Activated T-cell treated with anti-CD3 and anti-CD28 coated beads, Interleukin-2, amount 50 U/mL, for 24 hours (primary cell): ENCODE results near the gene ZNF75A.
"Not testable (repeated sequence)": the region's sequence is repeated elsewhere in the genome, so short reads cannot be mapped to it uniquely, and the experiment has no call there.

Experiments used
- DNase-seq: peaks from one replicate; pipeline ENCODE4 v3.0.0-alpha.2; 2020
- H3K27ac Mint-ChIP-seq: 2 replicates; pipeline ENCODE4 v1.8.0; 2020; ENCODE audit warnings: mild to moderate bottlenecking, mixed read lengths
- H3K27me3 Mint-ChIP-seq: 2 replicates; pipeline ENCODE4 v1.8.0; 2020; ENCODE audit warnings: mixed read lengths
- H3K36me3 Mint-ChIP-seq: 2 replicates; pipeline ENCODE4 v1.8.0; 2020; ENCODE audit warnings: low read depth, mixed read lengths
- H3K4me1 Mint-ChIP-seq: 2 replicates; pipeline ENCODE4 v1.8.0; 2020; ENCODE audit warnings: low read depth, mixed read lengths
- H3K4me3 Mint-ChIP-seq: 2 replicates; pipeline ENCODE4 v1.8.0; 2020; ENCODE audit warnings: mild to moderate bottlenecking, moderate library complexity, mixed read lengths
- H3K9me3 Mint-ChIP-seq: 2 replicates; pipeline ENCODE4 v1.8.0; 2020; ENCODE audit warnings: mixed read lengths

Gene ZNF75A

DNA sequence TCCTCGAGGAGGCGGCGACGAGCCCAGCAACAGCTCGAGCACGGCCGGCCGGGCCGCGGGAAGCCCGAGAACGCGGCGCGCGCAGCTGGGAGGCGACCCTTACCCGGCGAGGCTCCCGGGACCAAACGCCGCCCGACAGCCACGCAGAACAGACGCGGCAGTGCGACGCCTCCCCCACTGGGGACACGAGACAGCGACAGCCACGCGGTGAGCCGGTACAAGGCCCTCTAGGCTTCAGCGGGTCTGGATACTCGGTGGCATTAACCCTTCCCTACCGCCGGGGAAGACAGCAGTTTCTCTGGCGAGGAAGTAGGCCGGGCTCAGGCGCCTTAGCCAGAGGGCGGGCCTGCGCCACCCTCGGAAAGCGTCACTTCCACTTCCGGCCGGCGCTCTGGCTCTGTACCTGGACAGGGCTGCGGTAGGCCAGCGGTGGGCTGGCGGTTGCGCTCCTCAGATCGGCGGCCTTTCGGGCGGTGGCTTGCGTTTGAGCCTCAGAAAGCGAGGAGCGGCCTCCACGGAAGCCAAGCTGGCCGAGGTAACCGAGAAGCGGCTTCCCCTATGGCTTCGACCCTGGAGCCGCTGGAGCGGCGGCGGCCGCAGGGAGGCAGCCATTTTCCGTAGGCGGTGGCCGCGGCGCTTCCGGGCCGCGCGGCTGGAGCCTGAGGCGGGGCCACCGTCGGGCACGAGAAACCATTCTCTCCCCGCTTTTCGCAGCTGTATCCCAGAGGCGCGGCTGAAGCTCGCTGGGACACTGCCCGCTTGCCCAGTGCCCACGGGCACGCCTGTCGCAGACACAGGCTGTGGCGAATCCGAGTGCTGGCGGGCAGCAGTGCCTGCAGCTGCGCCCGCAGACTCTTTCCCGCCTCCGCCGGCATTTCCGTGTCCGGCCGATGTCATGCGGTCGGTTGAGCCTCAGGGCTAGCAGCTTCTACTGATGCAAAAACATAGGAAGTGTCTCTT lies at the start of gene ZNF75A, which contains the start of gene TIGD7:
ZNF75A (plus strand) TSS at position 389 of the 960 bp plus-strand sequence. CDS start 2,932 bp downstream, outside the sequence.
TIGD7 (minus strand) TSS at position 322 of the 960 bp plus-strand sequence. CDS start 4,816 bp downstream, outside the sequence.
- Mint-ChIP-seq H3K9me3 (peaks cover 42% of the 10 kb centered on the region), H3K27ac (peak within 1 kb of the TSS; percentile 88), H3K4me3 (peak within 1 kb of the TSS; percentile 82), H3K4me1 (peaks cover 22% of the 10 kb centered on the region), H3K36me3 (peaks cover 97% of the 10 kb centered on the region), H3K27me3 (no peaks in the 10 kb centered on the region)
- peak; percentile 89 for DNase-seq

DNA sequence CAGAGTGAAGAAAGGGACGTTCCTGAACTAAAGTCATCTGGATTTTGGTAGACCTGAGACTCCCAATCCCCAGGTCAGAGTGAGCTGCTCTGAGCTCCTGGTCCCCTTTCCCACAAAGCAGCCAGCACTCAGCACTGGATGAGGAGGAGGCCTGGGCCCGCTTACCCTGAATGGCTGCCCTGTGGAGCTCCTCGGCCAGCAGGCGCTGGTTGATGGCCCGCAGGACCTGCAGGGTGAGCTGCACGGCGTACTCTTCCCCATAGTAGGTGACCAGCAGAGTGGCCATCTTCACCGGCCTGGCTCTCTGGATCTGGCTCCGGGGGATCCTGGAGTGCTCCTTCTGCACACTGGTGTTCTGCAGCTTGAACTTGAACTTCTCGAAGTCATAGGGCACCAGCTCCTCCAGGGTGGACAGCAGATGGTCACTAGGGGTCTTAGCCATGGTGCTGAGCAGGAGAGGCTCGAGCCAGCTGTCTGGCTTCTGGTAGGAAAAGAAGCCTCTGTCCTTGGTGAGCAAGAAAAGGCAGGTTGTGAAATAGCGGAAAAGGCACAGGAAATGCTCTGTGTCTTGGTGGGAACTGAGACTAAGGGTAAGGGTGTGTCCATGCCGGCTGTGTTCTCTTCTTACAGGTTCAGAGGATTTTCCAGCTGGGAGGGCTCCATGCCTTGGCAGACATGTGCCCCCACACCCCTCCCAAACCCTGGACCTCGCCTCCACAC lies 49.0 kb upstream of the ZNF75A start, which contains the start of gene MEFV:
MEFV (minus strand) TSS at position 488 of the 720 bp plus-strand sequence; CDS start at position 442, 46 bp downstream.
- Mint-ChIP-seq H3K36me3 (no peaks in the 10 kb centered on the region), H3K4me1 (no peaks in the 10 kb centered on the region), H3K9me3 (no peaks in the 10 kb centered on the region), H3K27ac (no peak within 1 kb of the TSS), H3K4me3 (no peak within 1 kb of the TSS), H3K27me3 (peaks cover 3% of the 10 kb centered on the region)
- DNase-seq: no peak

DNA sequence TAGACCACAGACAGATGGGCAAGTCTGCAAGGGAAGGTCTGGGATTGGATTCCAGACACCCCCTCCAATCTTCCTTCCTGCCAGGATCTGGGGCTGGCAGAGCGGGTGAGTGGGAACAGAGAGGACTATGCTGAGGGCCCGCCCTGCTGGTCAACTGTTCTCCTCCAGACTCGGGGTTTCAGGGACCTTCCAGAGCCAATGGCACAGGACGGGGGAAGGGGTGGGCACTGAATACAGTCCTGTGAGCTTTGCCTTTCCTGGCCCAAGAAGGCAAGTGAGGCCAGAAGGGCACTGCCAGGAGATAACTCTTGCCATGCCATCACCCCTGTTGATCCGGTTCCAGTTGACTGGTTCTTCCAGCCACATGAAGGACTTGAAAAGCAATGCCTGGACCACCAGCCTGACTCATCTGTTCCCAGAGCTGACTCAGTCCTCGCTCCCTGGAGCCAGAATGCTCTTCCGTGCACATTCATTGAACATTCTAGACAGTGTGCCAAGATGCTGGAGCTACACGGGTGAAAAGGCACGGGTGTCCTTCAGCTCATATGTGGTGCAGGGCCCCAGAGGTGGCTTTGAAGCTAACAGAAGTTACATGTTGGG lies 48.3 kb upstream of the ZNF75A start:
- peaks cover 2% of the 10 kb centered on the region for H3K27me3 Mint-ChIP-seq
- no peaks in the 10 kb centered on the region for H3K36me3 Mint-ChIP-seq
- no peak overlapping the region for H3K4me3 Mint-ChIP-seq
- H3K9me3 Mint-ChIP-seq: no peaks in the 10 kb centered on the region
- no peak for DNase-seq
- H3K4me1 Mint-ChIP-seq: peaks cover 3% of the 10 kb centered on the region
- H3K27ac Mint-ChIP-seq: no peak overlapping the region

- Mint-ChIP-seq H3K27me3 (no peaks in the 10 kb centered on the region), H3K4me3 (no peak overlapping the region), H3K36me3 (peaks cover 7% of the 10 kb centered on the region), H3K4me1 (peaks cover 22% of the 10 kb centered on the region), H3K27ac (no peak overlapping the region), H3K9me3 (no peaks in the 10 kb centered on the region)
- no peak for DNase-seq
Measured at GRCh38 chr16:3259836-3260235, 45.5 kb upstream of the ZNF75A start.

- no peak for DNase-seq
- H3K36me3 Mint-ChIP-seq: peaks cover 28% of the 10 kb centered on the region
- peak overlapping the region; percentile 81 for H3K4me3 Mint-ChIP-seq
- H3K4me1 Mint-ChIP-seq: peaks cover 40% of the 10 kb centered on the region
- H3K9me3 Mint-ChIP-seq: no peaks in the 10 kb centered on the region
- peak overlapping the region; percentile 95 for H3K27ac Mint-ChIP-seq
- no peaks in the 10 kb centered on the region for H3K27me3 Mint-ChIP-seq
Measured at GRCh38 chr16:3262517-3262916, 42.8 kb upstream of the ZNF75A start.

DNA sequence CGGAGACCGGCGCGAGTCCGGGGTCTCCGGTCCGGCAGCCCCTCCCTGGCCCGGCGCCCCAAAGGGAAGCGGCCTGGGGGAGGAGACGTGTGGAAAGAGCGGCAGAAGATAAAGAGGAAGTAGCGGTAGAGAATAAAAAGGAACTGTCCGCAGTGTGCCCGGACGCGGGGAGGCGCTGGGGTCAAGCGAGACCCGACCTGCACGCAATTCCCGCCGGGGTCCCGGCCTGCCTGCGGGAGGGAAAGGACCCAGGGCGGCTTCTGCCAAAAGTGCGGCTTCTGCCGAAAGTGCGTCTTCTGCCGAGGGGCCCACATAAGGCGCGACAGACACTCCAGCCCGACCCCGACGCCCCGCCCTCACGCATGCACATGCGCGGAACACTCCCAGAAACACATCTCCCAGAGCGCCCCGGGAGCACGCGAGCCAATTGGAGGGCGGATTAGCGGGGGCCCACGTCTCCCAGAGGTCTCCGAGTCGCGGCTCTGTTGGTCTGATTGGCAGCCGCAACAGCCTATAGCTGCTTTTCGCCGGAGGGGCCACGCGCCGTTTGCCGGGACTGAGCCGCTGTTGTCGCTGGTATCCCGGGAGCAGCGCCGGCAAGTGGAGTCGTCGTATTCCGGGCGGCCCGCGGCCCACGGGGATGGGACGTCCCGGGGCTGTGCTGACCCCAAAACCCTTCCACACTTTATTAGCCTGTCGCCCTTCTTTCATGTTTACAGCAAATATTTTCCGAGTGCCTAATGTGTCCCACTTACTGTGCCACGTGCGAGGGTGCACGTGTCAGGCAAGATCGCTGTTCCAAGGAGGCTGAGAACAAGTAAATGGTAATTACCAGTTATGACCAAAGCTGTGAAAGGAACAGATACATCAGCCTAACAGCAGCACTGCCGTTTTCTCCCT lies 40.9 kb upstream of the ZNF75A start:
- Mint-ChIP-seq H3K4me3 (peak overlapping the region; percentile 81), H3K9me3 (peaks cover 5% of the 10 kb centered on the region), H3K4me1 (peaks cover 41% of the 10 kb centered on the region), H3K27me3 (no peaks in the 10 kb centered on the region), H3K27ac (peak overlapping the region; percentile 95), H3K36me3 (peaks cover 41% of the 10 kb centered on the region)
- peak; percentile 98 for DNase-seq

DNA sequence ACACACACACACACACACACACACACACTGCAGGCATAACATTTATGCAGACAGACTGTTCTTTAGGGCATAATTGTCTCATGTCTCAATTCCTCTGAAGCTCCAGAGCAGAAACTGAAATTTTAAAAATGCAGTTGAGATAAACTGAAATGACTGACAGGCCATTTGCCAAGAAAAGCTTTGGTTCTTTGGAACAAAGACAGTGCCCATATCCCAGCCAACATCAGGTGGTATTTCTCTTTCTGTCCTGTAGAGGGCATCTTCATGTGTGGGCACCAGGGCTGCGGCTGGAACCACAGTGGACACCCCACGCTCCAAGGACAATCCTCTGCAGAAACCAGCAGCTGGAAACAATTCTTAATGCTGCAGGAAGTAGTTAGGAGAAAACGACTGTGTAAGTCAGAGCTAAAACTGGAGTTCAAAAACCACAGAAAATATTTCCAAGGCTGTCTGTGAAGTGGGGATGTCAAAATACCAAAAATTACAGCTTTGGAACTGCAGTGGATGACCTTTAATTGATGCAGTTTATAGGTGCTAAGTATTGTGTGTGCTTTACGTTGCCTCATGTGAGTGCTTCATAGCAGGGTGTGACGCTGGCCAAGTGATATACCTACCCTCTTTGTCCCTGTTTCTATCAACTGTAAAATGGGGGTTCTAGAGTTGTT lies 38.3 kb upstream of the ZNF75A start:
- no peak overlapping the region for H3K4me3 Mint-ChIP-seq
- no peak overlapping the region for H3K27ac Mint-ChIP-seq
- peaks cover 8% of the 10 kb centered on the region for H3K9me3 Mint-ChIP-seq

DNA sequence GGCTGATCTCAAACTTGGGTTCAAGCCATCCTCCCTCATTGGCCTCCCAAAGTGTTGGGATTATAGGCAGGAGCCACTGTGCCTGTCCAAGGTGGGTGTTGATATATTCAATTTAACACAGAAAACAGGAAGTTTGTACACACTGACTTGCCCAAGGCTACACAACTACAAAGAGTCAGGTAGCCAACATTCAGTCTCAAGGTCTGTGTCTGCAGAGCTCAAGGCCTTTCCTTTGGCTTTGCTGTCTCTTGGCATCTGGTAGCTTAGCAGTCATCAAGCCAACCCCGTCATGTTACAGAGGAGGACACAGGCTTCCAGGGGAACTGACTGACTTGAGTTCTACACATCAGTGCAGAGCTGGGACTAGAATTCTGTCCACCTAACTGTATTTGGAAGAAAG lies 37.0 kb upstream of the ZNF75A start:
- Mint-ChIP-seq H3K4me3 (no peak overlapping the region), H3K27ac (no peak overlapping the region)
- no peak for DNase-seq

More for the DNA sequence above, 38.3 kb upstream of the ZNF75A start:
- no peak for DNase-seq
- H3K27me3 Mint-ChIP-seq: no peaks in the 10 kb centered on the region
- peaks cover 38% of the 10 kb centered on the region for H3K4me1 Mint-ChIP-seq
- peaks cover 41% of the 10 kb centered on the region for H3K36me3 Mint-ChIP-seq

GRCh38 chr16:3270718-3271117 lies 34.6 kb upstream of the ZNF75A start:
- H3K9me3 Mint-ChIP-seq: peaks cover 12% of the 10 kb centered on the region
- DNase-seq, H3K4me3 Mint-ChIP-seq: not testable (repeated sequence)

More for the DNA sequence above, 37.0 kb upstream of the ZNF75A start:
- Mint-ChIP-seq H3K36me3 (peaks cover 41% of the 10 kb centered on the region), H3K9me3 (peaks cover 8% of the 10 kb centered on the region), H3K4me1 (peaks cover 28% of the 10 kb centered on the region), H3K27me3 (no peaks in the 10 kb centered on the region)

GRCh38 chr16:3271281-3271680 lies 34.0 kb upstream of the ZNF75A start:
- H3K27me3 Mint-ChIP-seq, DNase-seq: not testable (repeated sequence)

More at GRCh38 chr16:3270718-3271117, 34.6 kb upstream of the ZNF75A start:
- Mint-ChIP-seq H3K4me1 (peaks cover 13% of the 10 kb centered on the region), H3K36me3 (peaks cover 24% of the 10 kb centered on the region)
- H3K27ac Mint-ChIP-seq, H3K27me3 Mint-ChIP-seq: not testable (repeated sequence)

DNA sequence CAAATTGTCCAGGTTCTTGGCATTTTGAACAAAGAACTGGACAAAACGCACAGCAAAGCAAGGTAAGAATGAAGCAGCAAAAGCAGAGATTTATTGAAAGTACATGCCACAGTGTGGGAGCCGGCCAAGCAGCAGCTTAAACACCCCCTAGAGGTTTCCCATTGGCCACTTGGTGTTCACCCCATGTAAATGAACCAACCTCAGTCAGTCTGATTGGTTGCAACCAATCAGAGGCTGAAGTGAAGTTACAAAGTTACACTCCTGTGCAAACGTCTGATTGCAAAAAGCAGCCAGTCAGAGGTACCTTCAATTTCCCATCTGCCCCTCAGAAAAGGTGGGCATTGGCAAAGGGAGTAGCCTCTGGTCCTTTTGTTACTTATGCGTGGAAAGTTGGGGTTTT lies 30.8 kb upstream of the ZNF75A start:
- H3K36me3 Mint-ChIP-seq: no peaks in the 10 kb centered on the region
- peaks cover 11% of the 10 kb centered on the region for H3K27me3 Mint-ChIP-seq
- H3K27ac Mint-ChIP-seq: no peak overlapping the region
- no peaks in the 10 kb centered on the region for H3K4me1 Mint-ChIP-seq
- no peak overlapping the region for H3K4me3 Mint-ChIP-seq
- H3K9me3 Mint-ChIP-seq: peaks cover 6% of the 10 kb centered on the region
- no peak for DNase-seq

More at GRCh38 chr16:3271281-3271680, 34.0 kb upstream of the ZNF75A start:
- Mint-ChIP-seq H3K9me3 (peaks cover 12% of the 10 kb centered on the region), H3K36me3 (peaks cover 22% of the 10 kb centered on the region), H3K4me1 (peaks cover 12% of the 10 kb centered on the region)
- H3K27ac Mint-ChIP-seq, H3K4me3 Mint-ChIP-seq: not testable (repeated sequence)

DNA sequence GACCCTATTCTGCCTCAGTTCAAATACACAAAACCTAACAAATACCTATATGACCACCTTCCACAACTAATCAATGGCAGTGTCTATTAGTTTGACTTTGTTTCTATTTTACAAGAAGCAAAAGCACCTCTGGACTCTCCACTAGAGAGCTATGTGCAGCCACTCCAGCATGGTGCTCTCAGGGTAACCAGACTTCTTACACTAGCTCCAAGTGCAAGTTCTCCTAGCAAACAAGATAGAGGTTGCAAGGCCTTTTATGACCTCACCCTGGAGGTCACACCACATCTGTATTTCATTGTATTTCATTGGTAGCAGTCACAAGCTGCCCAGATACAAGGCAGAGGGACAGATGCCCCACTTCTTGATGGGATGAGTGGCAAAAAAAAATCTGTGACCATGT lies 30.4 kb upstream of the ZNF75A start:
- H3K4me1 Mint-ChIP-seq: no peaks in the 10 kb centered on the region
- H3K27me3 Mint-ChIP-seq: peaks cover 11% of the 10 kb centered on the region
- no peak overlapping the region for H3K4me3 Mint-ChIP-seq
- no peaks in the 10 kb centered on the region for H3K36me3 Mint-ChIP-seq
- no peak overlapping the region for H3K27ac Mint-ChIP-seq
- no peak for DNase-seq
- H3K9me3 Mint-ChIP-seq: peaks cover 6% of the 10 kb centered on the region

DNA sequence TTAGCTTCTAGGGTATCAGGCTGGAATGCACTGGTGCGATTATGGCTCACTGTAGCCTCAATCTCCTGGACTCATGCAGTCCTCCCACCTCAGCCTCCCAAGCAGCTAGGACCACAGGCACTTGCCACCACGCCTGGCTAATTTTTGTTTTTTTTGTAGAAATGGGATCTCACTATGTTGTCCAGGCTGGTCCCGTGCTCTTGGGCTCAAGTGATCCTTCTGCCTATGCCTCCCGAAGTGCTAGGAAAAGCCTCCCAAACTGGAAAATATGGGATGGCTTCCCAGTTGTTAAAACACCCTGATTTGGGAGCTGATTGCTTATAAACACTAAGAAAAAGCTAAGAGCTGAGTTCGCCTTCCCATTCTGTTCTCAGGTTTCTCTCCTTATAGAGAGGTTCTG lies 28.6 kb upstream of the ZNF75A start:
- no peak overlapping the region for H3K4me3 Mint-ChIP-seq
- H3K27me3 Mint-ChIP-seq: peaks cover 11% of the 10 kb centered on the region
- no peak overlapping the region for H3K27ac Mint-ChIP-seq
- H3K36me3 Mint-ChIP-seq: no peaks in the 10 kb centered on the region
- H3K4me1 Mint-ChIP-seq: peaks cover 4% of the 10 kb centered on the region
- peaks cover 4% of the 10 kb centered on the region for H3K9me3 Mint-ChIP-seq
- DNase-seq: no peak
